Measurements from ENCODE around the gene GLRX5.
"Not testable (repeated sequence)": the region's sequence is repeated elsewhere in the genome, so short reads cannot be mapped to it uniquely, and the experiment has no call there.

The GLRX5 gene

GRCh38 chr14:95557291-95557690 lies 22.4 kb downstream of the GLRX5 start:
- DNase-seq (ENCODE audit: low read depth in 2 of 2), result no peak

DNA sequence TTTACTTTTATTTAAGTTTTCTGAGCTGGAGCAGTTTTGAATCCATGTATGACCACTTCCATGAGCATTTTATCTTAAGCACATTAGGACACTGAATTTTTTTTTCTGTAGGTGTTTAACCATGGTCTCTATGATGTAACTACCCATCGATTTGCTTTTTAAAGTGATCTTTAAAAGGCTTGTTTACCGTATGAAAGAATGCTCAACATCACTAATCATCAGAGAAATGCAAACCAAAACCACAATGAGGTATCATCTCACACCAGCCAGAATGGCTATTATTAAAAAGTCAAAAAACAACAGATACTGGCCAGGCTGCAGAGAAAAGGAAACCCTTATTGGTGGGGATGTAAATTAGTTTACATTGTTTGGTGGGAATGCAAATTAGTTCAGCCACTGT lies 23.0 kb downstream of the GLRX5 start:
- DNase-seq (ENCODE audit: low read depth in 2 of 2), result no peak

GRCh38 chr14:95559203-95559602 lies 24.4 kb downstream of the GLRX5 start:
- DNase-seq (ENCODE audit: low read depth in 2 of 2), result no peak

GRCh38 chr14:95561001-95561412 lies 26.2 kb downstream of the GLRX5 start:
- DNase-seq (ENCODE audit: low read depth in 2 of 2), result peak; percentile 58 to 82

GRCh38 chr14:95562892-95563685 lies 28.2 kb downstream of the GLRX5 start:
- DNase-seq (ENCODE audit: low read depth in 2 of 2), result no peak

- no peak for DNase-seq (ENCODE audit: low read depth in 2 of 2)
These were observed 29.2 kb downstream of the GLRX5 start for GRCh38 chr14:95564060-95564459.

DNA sequence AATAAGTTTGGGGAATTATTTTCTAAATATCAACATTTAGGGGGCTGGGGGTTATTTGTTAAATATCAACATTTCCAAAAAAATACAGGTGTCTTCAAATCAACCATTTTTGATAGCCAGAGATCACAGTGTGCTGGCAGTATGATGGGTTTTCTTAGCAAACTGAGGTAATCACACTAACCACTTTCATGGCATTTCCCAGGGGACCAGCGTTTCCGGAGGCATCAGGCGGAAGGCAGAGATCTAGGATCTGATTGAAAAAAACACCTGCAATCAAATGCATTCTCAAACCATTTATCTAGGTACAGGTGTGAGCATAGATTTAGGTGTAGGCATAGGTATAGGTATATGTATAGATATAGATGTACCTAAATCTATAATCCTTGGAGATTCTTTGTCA lies 34.6 kb downstream of the GLRX5 start:
- no peak for DNase-seq (ENCODE audit: low read depth in 2 of 2)

DNA sequence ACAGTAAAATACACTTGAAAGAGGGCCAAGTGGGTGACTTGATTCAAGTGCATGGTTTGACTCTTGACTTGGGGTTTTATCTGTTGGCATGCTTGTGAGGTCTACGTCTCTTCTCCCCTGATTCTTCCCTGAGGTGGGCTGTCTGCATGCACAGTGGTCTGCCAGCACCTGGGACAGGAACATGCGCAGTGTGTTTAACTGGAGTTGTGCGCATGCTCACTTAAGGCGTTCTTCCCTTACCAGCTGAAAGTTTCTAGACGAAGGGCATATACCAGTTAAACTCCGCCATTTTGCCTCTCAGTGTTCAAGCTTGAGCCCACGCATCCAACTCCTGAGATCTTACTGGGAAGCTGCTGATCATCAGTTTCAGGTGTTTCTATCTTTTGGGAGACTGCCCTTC lies 38.5 kb downstream of the GLRX5 start:
- no peak for DNase-seq (ENCODE audit: low read depth in 2 of 2)

DNA sequence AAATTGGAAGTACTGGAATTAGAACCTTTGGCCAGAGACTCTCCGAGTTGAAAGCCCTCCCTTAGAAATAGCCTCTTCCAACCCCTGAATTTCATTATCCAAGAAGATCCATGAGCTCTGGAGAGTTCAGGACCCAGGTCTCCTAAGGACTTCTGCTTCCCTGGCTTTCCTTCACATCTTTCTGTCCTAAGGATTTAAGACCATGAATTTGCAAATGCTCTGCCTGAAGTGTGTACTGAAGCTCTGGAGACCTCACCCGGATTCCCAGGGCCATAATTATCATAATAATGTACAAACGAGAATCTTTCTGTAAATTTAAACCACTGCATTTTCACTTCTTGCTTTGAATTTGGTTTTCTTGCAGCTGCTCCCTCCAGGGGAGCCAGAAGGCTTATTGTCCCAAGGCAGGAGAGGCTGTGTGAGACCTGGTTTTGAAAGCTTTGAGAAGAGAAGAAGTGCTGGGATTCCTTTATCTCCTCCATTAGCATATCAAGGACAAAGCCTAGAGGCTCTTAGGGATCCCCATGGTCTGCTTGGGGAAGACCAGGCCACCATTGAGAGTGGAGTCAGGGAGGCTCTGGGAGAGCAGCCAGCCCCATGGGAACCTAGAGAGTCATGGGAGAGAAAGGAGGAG lies 41.1 kb downstream of the GLRX5 start:
- DNase-seq (ENCODE audit: low read depth in 2 of 2), result no peak

- DNase-seq (ENCODE audit: low read depth in 2 of 2), result no peak
These were observed 42.4 kb downstream of the GLRX5 start for GRCh38 chr14:95577067-95577800.

DNA sequence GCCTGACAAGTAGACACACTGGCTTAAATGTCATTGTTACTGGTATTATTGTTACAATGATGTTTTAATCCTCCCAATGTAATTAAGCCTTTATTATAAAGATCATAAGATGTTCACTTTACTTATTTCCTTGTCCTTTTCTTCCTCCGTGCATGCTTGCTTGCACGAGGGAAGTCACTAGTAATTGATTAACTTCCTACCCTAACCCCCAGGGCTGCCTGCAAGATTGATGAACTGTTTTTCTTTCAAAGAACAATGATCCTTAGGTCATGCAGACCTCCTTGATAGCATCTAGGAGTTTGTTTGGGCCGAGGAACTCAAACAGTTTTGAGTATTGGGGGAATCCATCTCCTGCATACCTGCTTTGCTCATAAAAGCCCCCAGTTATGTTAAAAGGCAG lies 43.0 kb downstream of the GLRX5 start:
- no peak for DNase-seq (ENCODE audit: low read depth in 2 of 2)

DNA sequence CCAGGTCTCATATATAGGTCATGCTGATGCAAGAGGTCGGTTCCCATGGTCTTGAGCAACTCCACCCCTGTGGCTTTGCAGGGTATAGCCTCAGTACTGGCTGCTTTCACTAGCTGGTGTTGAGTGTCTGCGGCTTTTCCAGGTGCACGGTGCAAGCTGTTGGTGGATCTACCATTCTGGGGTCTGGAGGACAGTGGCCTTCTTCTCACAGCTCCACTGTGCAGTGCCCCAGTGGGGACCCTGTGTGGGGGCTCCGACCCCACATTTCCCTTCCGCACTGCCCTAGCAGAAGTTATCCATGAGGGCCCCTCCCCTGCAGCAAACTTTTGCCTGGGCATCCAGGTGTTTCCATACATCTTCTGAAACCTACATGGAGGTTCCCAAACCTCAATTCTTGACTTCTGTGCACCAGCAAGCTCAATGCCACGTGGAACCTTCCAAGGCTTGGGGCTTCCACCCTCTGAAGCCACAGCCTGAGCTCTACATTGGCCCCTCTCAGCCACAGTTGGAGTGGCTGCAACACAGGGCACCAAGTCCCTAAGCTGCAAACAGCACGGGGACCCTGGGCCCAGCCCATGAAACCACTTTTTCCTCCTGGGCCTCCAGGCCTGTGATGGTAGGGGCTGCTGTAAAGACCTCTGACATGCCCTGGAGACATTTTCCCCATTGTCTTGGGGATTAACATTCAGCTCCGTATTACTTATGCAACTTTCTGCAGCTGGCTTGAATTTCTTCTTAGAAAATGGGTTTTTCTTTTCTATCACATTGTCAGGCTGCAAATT lies 49.2 kb downstream of the GLRX5 start:
- DNase-seq (ENCODE audit: low read depth in 2 of 2), result not testable (repeated sequence)

DNA sequence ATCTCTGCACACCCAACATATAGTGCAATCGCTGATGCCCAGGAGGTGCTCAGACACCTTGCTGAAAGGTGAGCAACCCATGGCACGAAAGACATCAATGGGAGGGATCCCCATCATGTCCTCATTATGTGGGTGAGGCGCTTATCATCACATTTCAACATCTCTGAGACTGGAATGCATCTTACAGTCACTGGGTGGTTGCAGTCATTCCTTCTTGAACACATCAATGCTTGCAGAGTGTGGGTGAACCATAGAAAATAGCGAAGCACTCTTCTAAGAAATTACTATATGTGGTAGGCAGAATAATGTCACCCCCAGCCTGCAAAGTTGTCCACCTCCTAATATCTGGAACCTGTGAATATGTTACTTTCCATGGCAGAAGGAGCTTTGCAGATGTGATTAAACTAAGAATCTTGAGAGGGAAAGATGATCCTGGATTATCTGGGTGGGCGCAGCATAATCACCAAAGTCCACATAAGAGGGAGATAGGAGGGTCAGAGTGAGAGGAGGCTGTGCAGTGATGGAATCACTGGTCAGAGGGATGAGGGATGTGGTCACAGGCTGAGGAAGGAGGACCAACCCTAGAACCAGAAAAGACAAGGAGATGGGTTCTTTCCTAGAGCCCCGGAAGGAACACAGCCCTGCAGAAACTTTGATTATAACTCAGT lies 51.2 kb downstream of the GLRX5 start:
- DNase-seq (ENCODE audit: low read depth in 2 of 2), result no peak

GRCh38 chr14:95591182-95591581 lies 56.3 kb downstream of the GLRX5 start:
- not testable (repeated sequence) for DNase-seq (ENCODE audit: low read depth in 2 of 2)

Data from stimulated activated CD8-positive, alpha-beta memory T cell treated with anti-CD3 and anti-CD28 coated beads, Interleukin-7, amount 100 ng/mL, for 4 hours (primary cell).